Measurements from ENCODE around the gene ZGPAT. TPM values are rescaled to one million over a fixed set of nuclear protein-coding genes. Genes with fewer than 3 reads are reported as not detected.

The ZGPAT gene
- total and polyA plus RNA-seq, 10 of the 15 experiments (the other 5 are each of a cell fraction or from before 2014, with no cell fraction given), result 0.58 to 52.9 (median 18.0) TPM

DNA sequence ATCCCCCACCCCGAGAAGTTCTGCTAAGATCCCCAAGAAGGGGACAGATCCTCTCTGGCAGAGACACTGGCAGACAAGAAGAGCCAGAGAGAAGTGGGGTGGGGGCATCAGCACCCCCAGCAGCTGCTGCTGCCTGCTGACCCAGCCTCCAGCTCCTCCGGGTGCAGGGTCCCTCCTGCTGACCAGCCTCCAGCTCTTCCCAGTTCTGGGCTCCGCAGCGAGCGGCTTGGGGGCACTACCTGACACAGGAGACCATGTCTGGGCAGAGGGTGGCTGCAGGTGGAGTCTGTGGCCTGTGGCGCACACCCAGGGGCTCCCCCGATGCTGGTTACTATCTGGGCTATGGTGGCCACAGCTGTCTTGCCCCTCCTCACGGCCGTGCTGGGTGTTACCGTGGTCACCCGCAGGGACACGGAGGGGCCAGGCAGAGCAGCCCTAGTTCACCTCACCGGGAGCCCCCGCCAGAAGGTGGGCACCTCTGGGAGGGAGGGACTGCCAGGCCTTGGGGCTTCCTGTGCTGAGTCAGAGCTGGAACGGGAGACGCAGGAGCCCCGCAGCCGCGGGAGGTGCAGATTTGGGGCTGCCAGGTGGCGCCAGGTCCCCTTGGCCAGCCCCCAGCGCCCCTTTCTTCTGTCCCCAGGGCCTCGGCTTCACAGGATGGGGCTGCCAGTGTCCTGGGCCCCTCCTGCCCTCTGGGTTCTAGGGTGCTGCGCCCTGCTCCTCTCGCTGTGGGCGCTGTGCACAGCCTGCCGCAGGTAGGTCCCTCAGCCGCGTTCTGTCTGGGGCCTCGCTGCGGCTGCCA, 29.3 kb downstream of the ZGPAT start (continued):
- no peak for TF ChIP-seq RB1 (IDR thresholded peaks at IDR 0.05; ENCODE audit: borderline replicate concordance)
- TF ChIP-seq, protein P1, sequence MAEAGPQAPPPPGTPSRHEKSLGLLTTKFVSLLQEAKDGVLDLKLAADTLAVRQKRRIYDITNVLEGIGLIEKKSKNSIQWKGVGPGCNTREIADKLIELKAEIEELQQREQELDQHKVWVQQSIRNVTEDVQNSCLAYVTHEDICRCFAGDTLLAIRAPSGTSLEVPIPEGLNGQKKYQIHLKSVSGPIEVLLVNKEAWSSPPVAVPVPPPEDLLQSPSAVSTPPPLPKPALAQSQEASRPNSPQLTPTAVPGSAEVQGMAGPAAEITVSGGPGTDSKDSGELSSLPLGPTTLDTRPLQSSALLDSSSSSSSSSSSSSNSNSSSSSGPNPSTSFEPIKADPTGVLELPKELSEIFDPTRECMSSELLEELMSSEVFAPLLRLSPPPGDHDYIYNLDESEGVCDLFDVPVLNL (IDR thresholded peaks at IDR 0.05; ENCODE audit: low read depth, low read length), result no peak
- no peak for TF ChIP-seq SMAD1 (IDR thresholded peaks at IDR 0.05; ENCODE audit: low read depth, partially characterized antibody)
- no peak for TF ChIP-seq ZNF217 (IDR thresholded peaks at IDR 0.05)
- TF ChIP-seq IKZF1 (conservative IDR thresholded peaks at IDR 0.05), result peak; percentile 75
- no peak for TF ChIP-seq SIX5 (IDR thresholded peaks at IDR 0.05; ENCODE audit: low read depth, low read length, severe bottlenecking)
- TF ChIP-seq MTA2 (IDR thresholded peaks at IDR 0.05; ENCODE audit: low read depth), result no peak
- no peak for TF ChIP-seq EZH2 (IDR thresholded peaks at IDR 0.05; ENCODE audit: borderline replicate concordance, control insufficient read depth, low read depth, low read length)
- peak in 1 of 2 experiments; percentile 26; a peak in 1 of 4 replicates for TF ChIP-seq ETV6 (conservative IDR thresholded peaks at IDR 0.05 in 1 of 2, IDR thresholded peaks at IDR 0.05 in 1 of 2; ENCODE audit: borderline replicate concordance in 1 of 2, low read depth in 1 of 2)
- no peak for TF ChIP-seq CBX5 (IDR thresholded peaks at IDR 0.05; ENCODE audit: low read depth)
- TF ChIP-seq, protein P2, sequence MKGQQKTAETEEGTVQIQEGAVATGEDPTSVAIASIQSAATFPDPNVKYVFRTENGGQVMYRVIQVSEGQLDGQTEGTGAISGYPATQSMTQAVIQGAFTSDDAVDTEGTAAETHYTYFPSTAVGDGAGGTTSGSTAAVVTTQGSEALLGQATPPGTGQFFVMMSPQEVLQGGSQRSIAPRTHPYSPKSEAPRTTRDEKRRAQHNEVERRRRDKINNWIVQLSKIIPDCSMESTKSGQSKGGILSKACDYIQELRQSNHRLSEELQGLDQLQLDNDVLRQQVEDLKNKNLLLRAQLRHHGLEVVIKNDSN (IDR thresholded peaks at IDR 0.05; ENCODE audit: borderline replicate concordance, extremely low read length, insufficient read depth, low read depth, low read length), result no peak
- TF ChIP-seq, protein P3, sequence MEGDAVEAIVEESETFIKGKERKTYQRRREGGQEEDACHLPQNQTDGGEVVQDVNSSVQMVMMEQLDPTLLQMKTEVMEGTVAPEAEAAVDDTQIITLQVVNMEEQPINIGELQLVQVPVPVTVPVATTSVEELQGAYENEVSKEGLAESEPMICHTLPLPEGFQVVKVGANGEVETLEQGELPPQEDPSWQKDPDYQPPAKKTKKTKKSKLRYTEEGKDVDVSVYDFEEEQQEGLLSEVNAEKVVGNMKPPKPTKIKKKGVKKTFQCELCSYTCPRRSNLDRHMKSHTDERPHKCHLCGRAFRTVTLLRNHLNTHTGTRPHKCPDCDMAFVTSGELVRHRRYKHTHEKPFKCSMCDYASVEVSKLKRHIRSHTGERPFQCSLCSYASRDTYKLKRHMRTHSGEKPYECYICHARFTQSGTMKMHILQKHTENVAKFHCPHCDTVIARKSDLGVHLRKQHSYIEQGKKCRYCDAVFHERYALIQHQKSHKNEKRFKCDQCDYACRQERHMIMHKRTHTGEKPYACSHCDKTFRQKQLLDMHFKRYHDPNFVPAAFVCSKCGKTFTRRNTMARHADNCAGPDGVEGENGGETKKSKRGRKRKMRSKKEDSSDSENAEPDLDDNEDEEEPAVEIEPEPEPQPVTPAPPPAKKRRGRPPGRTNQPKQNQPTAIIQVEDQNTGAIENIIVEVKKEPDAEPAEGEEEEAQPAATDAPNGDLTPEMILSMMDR (IDR thresholded peaks at IDR 0.05 in 2 of 3, conservative IDR thresholded peaks at IDR 0.05 in 1 of 3; ENCODE audit: control insufficient read depth in 2 of 3, extremely low read depth in 1 of 3, insufficient read depth in 1 of 3, low read depth in 3 of 3, low read length in 3 of 3), result no peak
- TF ChIP-seq, protein P4, sequence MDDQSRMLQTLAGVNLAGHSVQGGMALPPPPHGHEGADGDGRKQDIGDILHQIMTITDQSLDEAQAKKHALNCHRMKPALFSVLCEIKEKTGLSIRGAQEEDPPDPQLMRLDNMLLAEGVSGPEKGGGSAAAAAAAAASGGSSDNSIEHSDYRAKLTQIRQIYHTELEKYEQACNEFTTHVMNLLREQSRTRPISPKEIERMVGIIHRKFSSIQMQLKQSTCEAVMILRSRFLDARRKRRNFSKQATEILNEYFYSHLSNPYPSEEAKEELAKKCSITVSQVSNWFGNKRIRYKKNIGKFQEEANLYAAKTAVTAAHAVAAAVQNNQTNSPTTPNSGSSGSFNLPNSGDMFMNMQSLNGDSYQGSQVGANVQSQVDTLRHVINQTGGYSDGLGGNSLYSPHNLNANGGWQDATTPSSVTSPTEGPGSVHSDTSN (IDR thresholded peaks at IDR 0.05; ENCODE audit: insufficient replicate concordance, low read depth, low read length), result no peak
- TF ChIP-seq SUZ12 (IDR thresholded peaks at IDR 0.05; ENCODE audit: unreplicated experiment), result no peak
- no peak for TF ChIP-seq ZBED1 (IDR thresholded peaks at IDR 0.05; ENCODE audit: borderline replicate concordance)
- no peak for TF ChIP-seq YBX1 (IDR thresholded peaks at IDR 0.05)
- TF ChIP-seq SMARCA5 (IDR thresholded peaks at IDR 0.05), result no peak
- TF ChIP-seq FOS (IDR thresholded peaks at IDR 0.05; ENCODE audit: borderline replicate concordance, extremely low read depth, insufficient read length), result no peak
- no peak for TF ChIP-seq KLF5 (IDR thresholded peaks at IDR 0.05; ENCODE audit: partially characterized antibody)
- no peak for TF ChIP-seq CBX3 (IDR thresholded peaks at IDR 0.05; ENCODE audit: borderline replicate concordance, low read depth)
- TF ChIP-seq CREM (IDR thresholded peaks at IDR 0.05; ENCODE audit: low read depth), result no peak
- no peak for TF ChIP-seq TCF7 (IDR thresholded peaks at IDR 0.05; ENCODE audit: borderline replicate concordance)
- no peak; the same call in 1 of the 2 replicates for TF ChIP-seq LARP7 (IDR thresholded peaks at IDR 0.05)

Data from GM12878 (cell line).